SK-N-SH treated with all-trans-retinoic acid at 6 μM for 48 hours (cell line): Measurements from ENCODE around the gene GLB1L3.
"Not testable (repeated sequence)": the region's sequence is repeated elsewhere in the genome, so short reads cannot be mapped to it uniquely, and the experiment has no call there.

Experiments used
- ATAC-seq: fragments of 200-7000 bp; cut with Tn5 transposase; 3 replicates; pipeline ENCODE4 v1.9.1; 2020; ENCODE audit warnings: mild to moderate bottlenecking, moderate library complexity
- ARNTL ChIP-seq: fragments of 450-650 bp; formaldehyde crosslinking; IDR thresholded peaks from 2 replicates; pipeline ENCODE4 v1.5.0; 2020; ENCODE audit warnings: low read depth, mild to moderate bottlenecking, moderate library complexity, borderline replicate concordance
- BACH2 ChIP-seq: fragments of 250-450 bp; sonication (Bioruptor Pico); IDR thresholded peaks from 2 replicates; pipeline ENCODE4 v1.9.0; 2021; ENCODE audit warnings: mild to moderate bottlenecking, borderline replicate concordance
- CSDC2 ChIP-seq: fragments of 250-450 bp; sonication (Bioruptor Pico); IDR thresholded peaks from 2 replicates; pipeline ENCODE4 v1.5.0; 2020; ENCODE audit warnings: mild to moderate bottlenecking, moderate library complexity
- CSRNP3 ChIP-seq: fragments of 250-450 bp; sonication (Bioruptor Pico); IDR thresholded peaks from 2 replicates; pipeline ENCODE4 v1.5.1; 2021; ENCODE audit warnings: mild to moderate bottlenecking, moderate library complexity
- ESRRG ChIP-seq: fragments of 250-450 bp; sonication (Bioruptor Pico); IDR thresholded peaks from 2 replicates; pipeline ENCODE4 v1.6.1; 2021; ENCODE audit warnings: mild to moderate bottlenecking
- GLIS3 ChIP-seq: fragments of 250-450 bp; sonication (Bioruptor Pico); IDR thresholded peaks from 2 replicates; pipeline ENCODE4 v1.5.0; 2020; ENCODE audit warnings: mild to moderate bottlenecking, moderate library complexity
- OSR1 ChIP-seq: fragments of 250-450 bp; sonication (Bioruptor Pico); IDR thresholded peaks from 2 replicates; pipeline ENCODE4 v1.8.0; 2022; ENCODE audit warnings: moderate library complexity, mild to moderate bottlenecking, inconsistent platforms
- PPARA ChIP-seq: fragments of 250-450 bp; sonication (Bioruptor Pico); IDR thresholded peaks from 2 replicates; pipeline ENCODE4 v1.5.0; 2020; ENCODE audit warnings: mild to moderate bottlenecking, borderline replicate concordance
- RARB ChIP-seq: fragments of 250-450 bp; sonication (Bioruptor Pico); IDR thresholded peaks from 2 replicates; pipeline ENCODE4 v1.8.0; 2021; ENCODE audit warnings: mild to moderate bottlenecking, moderate library complexity
- SNAI2 ChIP-seq: fragments of 250-450 bp; sonication (Bioruptor Pico); IDR thresholded peaks from 2 replicates; pipeline ENCODE4 v1.5.0; 2020; ENCODE audit warnings: mild to moderate bottlenecking, moderate library complexity
- TCF4 ChIP-seq: fragments of 250-450 bp; sonication (Bioruptor Pico); IDR thresholded peaks from 2 replicates; pipeline ENCODE4 v1.8.0; 2021; ENCODE audit warnings: mild to moderate bottlenecking, moderate library complexity, borderline replicate concordance
- TOX ChIP-seq: fragments of 250-450 bp; sonication (Bioruptor Pico); IDR thresholded peaks from 2 replicates; pipeline ENCODE4 v1.8.0; 2021; ENCODE audit warnings: mild to moderate bottlenecking, moderate library complexity, borderline replicate concordance
- ZC3H10 ChIP-seq: fragments of 250-450 bp; sonication (Bioruptor Pico); IDR thresholded peaks from 2 replicates; pipeline ENCODE4 v1.5.1; 2021; ENCODE audit warnings: mild to moderate bottlenecking, moderate library complexity
- ZFP3 ChIP-seq: fragments of 250-450 bp; sonication (Bioruptor Pico); IDR thresholded peaks from 2 replicates; pipeline ENCODE4 v1.5.0; 2020; ENCODE audit warnings: mild to moderate bottlenecking, moderate library complexity
- ZFP30 ChIP-seq: fragments of 450-650 bp; formaldehyde crosslinking; IDR thresholded peaks from 2 replicates; pipeline ENCODE4 v1.5.0; 2022; ENCODE audit warnings: mild to moderate bottlenecking, moderate library complexity
- ZNF565 ChIP-seq: fragments of 450-650 bp; formaldehyde crosslinking; conservative IDR thresholded peaks from 2 replicates; pipeline ENCODE4 v1.5.0; 2020; ENCODE audit warnings: low read depth, mild to moderate bottlenecking, moderate library complexity
- ZNF70 ChIP-seq: fragments of 450-650 bp; formaldehyde crosslinking; IDR thresholded peaks from 2 replicates; pipeline ENCODE4 v1.5.0; 2020; ENCODE audit warnings: mild to moderate bottlenecking, moderate library complexity
- TF ChIP-seq, protein P1 (sequence below): fragments of 250-450 bp; sonication (Bioruptor Pico); IDR thresholded peaks from 2 replicates; pipeline ENCODE4 v1.5.0; 2020; ENCODE audit warnings: mild to moderate bottlenecking, moderate library complexity
- TF ChIP-seq, protein P2 (sequence below): fragments of 250-450 bp; sonication (Bioruptor Pico); IDR thresholded peaks from 2 replicates; pipeline ENCODE4 v1.8.0; 2021; ENCODE audit warnings: low read depth, mild to moderate bottlenecking, moderate library complexity, borderline replicate concordance

The GLB1L3 gene

GRCh38 chr11:134283461-134284230 lies 7.5 kb downstream of the GLB1L3 start:
- no peak for ATAC-seq
- TF ChIP-seq SNAI2 (no peak), ARNTL (CRISPR knock-in tag) (no peak), BACH2 (CRISPR knock-in tag) (no peak), TCF4 (no peak), ESRRG (CRISPR knock-in tag) (no peak), ZC3H10 (CRISPR knock-in tag) (no peak), CSDC2 (no peak), ZNF565 (no peak), CSRNP3 (no peak), ZNF70 (no peak), GLIS3 (CRISPR knock-in tag) (no peak), ZFP30 (CRISPR knock-in tag) (no peak), OSR1 (CRISPR knock-in tag) (no peak), ZFP3 (CRISPR knock-in tag) (no peak), TOX (CRISPR knock-in tag) (no peak)
- TF ChIP-seq, protein P1, sequence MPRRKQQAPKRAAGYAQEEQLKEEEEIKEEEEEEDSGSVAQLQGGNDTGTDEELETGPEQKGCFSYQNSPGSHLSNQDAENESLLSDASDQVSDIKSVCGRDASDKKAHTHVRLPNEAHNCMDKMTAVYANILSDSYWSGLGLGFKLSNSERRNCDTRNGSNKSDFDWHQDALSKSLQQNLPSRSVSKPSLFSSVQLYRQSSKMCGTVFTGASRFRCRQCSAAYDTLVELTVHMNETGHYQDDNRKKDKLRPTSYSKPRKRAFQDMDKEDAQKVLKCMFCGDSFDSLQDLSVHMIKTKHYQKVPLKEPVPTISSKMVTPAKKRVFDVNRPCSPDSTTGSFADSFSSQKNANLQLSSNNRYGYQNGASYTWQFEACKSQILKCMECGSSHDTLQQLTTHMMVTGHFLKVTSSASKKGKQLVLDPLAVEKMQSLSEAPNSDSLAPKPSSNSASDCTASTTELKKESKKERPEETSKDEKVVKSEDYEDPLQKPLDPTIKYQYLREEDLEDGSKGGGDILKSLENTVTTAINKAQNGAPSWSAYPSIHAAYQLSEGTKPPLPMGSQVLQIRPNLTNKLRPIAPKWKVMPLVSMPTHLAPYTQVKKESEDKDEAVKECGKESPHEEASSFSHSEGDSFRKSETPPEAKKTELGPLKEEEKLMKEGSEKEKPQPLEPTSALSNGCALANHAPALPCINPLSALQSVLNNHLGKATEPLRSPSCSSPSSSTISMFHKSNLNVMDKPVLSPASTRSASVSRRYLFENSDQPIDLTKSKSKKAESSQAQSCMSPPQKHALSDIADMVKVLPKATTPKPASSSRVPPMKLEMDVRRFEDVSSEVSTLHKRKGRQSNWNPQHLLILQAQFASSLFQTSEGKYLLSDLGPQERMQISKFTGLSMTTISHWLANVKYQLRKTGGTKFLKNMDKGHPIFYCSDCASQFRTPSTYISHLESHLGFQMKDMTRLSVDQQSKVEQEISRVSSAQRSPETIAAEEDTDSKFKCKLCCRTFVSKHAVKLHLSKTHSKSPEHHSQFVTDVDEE (CRISPR knock-in tag) = no peak
- TF ChIP-seq, protein P2, sequence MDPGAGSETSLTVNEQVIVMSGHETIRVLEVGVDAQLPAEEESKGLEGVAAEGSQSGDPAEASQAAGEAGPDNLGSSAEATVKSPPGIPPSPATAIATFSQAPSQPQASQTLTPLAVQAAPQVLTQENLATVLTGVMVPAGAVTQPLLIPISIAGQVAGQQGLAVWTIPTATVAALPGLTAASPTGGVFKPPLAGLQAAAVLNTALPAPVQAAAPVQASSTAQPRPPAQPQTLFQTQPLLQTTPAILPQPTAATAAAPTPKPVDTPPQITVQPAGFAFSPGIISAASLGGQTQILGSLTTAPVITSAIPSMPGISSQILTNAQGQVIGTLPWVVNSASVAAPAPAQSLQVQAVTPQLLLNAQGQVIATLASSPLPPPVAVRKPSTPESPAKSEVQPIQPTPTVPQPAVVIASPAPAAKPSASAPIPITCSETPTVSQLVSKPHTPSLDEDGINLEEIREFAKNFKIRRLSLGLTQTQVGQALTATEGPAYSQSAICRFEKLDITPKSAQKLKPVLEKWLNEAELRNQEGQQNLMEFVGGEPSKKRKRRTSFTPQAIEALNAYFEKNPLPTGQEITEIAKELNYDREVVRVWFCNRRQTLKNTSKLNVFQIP (CRISPR knock-in tag) = no peak

- not testable (repeated sequence) for ATAC-seq
Observed at GRCh38 chr11:134284349-134284748, 8.2 kb downstream of the GLB1L3 start.

GRCh38 chr11:134287561-134287960 lies 11.4 kb downstream of the GLB1L3 start:
- no peak for ATAC-seq
- no peak for TF ChIP-seq OSR1 (CRISPR knock-in tag)
- no peak for TF ChIP-seq SNAI2
- TF ChIP-seq ESRRG (CRISPR knock-in tag) = no peak
- no peak for TF ChIP-seq TOX (CRISPR knock-in tag)
- TF ChIP-seq RARB (CRISPR knock-in tag) = no peak
- no peak for TF ChIP-seq PPARA (CRISPR knock-in tag)
- no peak for TF ChIP-seq CSDC2
- TF ChIP-seq ZC3H10 (CRISPR knock-in tag) = no peak
- TF ChIP-seq, protein P2 (CRISPR knock-in tag) = no peak
- TF ChIP-seq, protein P1 (CRISPR knock-in tag) = no peak
